GM19468 (cell line): ENCODE data around the gene USP38.
"Not testable (repeated sequence)": the region's sequence is repeated elsewhere in the genome, so short reads cannot be mapped to it uniquely, and the experiment has no call there.

Experiments
- ATAC-seq: cut with Tn5 transposase; IDR thresholded peaks from one replicate; pipeline ENCODE4 v1.9.1; 2021; ENCODE audit warnings: mild to moderate bottlenecking, moderate library complexity, moderate number of reproducible peaks; ENCODE audit not compliant: unreplicated experiment; ENCODE audit errors: extremely low read depth

Gene USP38

DNA sequence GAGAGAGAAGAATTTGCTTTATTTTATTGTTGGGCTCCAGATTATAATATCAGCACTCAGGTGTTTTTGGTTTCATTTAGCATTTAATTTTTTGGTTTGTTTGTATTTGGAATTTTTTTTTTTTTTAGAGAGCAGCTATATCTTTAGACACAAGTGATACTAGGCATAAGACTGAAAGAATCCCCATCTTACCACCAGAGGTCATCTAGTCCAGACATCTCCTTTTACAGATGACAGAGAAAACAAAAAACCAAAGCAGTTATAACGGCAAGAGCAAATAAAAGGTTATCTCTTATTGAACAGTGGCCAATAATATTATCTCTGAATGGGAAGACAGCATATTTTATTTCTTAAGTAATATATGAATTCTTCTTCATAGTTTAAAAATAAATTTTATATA is 22.8 kb downstream of the USP38 start:
- ATAC-seq: no peak

DNA sequence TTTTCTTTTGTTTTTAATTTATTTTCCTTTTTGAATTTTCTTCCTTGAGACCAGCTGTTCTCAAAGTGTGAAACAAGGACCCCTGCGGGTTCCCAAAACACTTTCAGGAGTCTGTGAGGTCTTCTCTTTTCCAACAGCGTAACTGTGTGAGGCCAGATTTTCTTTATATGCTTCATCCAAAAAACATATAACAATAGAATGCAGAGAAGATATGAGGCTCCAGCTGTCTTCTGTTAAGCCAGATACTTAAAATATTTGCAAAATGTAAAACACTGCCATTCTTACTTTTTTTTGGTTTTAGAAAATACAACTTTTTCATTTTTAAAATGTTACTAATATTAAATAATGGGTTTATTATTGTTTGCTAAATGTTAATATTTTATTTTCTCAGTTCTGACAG is 27.8 kb downstream of the USP38 start:
- ATAC-seq: no peak

DNA sequence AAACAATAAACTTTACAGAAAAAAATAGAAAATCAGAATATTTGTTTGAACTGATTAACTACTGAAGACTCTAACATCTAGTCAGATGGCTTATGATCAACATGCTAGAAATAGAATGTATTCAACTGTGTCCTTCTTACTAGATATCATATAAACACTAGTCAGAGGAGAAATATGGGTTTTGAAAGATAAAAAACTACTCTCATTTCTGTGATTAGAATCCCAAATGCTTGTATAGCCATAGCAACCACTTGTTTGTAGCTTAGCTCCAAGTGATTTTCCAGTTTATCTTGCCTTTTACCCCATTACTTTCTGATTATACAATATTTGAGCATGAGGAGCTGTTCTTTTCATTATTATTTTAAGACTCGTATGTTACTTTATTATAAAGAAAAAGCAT is 31.2 kb downstream of the USP38 start:
- ATAC-seq: no peak

DNA sequence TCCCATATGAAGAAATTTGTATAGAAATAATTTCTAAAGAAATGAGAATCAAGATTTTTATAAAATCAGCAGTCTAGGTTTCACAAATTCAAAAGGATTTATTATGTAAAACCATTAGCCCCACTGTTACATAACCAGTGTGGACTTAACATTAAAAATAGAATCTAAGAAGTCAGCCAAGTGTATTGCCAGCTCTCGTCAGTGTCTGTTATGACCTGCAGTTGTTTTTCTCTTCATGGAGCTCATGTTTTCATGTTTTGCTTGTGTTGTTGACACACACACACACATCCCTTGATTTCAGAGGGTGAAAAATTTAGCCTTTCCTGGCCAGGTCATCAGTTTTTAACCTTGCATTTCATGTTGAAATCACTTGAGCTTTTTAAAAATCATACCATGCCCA is 39.5 kb downstream of the USP38 start:
- no peak for ATAC-seq

DNA sequence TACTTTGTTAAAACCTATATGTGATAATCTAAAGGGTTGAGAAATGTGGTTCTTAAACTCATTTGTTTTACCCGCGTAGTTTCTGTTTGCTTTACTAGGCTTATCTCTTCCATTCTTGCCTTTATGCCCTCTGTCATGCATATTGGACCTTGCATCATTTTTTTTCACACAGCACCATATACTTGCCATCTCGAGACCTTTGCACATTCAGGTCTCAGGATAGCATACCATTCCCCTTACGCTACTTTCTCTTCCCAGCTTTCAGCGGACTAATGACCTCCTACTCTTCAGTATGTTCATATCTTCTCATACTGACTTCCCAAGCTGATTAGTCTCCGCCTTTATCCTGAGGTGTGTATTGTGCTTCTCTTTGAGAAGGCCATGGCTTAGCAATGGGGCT is 40.5 kb downstream of the USP38 start:
- ATAC-seq: no peak

DNA sequence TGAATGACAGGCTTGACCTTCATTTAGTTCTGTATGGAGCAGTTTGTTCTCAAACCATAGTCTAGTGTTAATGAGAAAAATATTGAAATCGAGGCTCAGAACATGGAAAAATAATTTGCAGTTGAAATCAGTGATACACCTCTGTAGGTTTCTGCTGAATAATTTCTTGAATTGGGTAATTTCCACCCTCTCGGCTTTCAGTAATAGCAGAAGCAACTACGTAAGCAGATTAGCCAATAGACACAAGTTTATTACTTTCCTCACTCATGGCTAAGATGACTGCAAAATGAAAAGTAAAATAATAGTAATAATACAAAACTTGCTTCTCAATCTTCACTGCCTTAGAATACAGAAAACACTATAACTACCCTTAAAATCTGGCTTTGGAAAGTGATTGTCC is 46.0 kb downstream of the USP38 start:
- ATAC-seq: no peak

DNA sequence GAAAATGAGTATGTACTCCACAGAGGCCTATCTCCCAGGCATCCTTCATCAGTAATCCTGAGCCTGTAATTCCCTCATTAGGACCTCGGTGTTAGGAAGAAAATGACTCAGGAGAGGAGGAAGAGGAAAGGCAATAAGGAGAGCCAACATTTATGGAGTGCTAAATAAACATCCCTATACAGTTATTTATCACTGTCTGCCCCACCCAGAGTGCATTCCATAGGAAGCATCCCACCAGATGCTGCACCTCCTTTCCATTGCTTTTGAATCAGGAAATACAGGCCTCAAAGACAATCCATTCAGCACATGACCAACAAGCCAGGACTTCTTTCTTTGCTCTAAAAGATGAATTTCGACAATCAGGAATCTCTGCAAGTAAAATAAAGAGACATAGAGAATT is 47.6 kb downstream of the USP38 start:
- ATAC-seq: no peak

DNA sequence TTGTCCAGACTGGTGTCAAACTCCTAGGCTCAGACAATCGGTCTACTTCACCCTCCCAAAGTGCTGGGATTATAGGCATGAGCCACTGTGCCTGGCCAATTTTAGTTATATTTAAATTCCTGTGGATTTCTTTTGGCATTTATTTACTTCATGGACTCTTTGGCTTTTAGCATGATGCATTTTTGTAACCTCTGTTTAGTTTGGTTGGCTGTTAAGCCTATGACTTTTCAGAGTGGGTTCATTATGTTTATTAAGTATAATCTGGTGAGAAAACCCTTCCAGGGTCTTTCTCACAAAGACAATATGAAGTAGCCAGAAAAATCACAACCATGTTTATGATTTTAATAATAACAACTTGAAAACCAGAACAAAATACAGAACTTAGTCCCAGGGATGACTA is 49.4 kb downstream of the USP38 start:
- no peak for ATAC-seq

DNA sequence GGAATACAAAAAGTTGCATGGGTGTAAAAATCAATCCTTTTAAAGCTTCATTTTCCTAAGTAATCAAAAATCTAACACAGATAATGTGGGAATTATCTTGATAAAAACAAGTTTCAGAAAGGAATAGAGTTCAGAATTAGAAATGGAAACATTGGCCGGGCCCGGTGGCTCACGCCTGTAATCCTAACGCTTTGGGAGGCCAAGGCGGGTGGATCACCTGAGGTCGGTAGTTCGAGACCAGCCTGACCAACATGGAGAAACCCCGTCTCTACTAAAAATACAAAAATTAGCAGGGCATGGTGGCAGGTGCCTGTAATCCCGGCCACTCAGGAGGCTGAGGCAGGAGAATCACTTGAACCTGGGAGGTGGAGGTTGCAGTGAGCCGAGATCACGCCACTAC is 52.5 kb downstream of the USP38 start:
- not testable (repeated sequence) for ATAC-seq

DNA sequence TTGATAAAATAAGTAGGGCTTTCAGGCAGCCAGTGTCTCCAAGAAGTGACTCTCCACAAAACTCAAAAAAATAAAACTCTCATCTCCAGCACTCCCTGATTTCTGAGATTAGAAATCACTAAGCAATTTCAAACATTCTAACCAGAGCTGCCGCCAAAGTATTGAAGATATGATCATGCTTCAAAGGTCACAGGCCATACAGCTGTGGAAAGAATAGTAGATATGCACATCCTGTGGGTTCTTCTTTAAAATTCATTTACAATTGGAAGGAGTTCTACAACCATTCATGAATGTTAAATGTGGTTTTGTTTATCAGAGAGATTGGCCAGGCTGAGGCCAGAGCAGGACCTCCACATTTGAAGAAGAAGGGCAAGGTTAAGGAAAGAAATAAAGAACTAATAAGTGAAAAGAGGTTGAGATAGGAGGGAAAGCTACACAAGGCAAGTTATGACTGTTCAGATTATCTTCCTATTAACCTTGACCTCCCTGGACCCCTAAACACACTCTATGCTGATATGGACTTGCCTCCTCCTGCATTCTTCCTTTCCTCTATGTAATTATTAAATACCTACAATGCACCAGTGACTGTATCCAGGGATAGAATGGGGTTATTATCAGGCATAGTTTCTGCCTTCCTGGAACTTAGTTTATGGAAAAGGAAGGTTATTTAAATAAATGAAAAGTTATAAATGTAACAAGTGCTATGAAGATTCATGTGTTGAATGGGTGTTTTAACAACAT is 56.4 kb downstream of the USP38 start:
- ATAC-seq: no peak

DNA sequence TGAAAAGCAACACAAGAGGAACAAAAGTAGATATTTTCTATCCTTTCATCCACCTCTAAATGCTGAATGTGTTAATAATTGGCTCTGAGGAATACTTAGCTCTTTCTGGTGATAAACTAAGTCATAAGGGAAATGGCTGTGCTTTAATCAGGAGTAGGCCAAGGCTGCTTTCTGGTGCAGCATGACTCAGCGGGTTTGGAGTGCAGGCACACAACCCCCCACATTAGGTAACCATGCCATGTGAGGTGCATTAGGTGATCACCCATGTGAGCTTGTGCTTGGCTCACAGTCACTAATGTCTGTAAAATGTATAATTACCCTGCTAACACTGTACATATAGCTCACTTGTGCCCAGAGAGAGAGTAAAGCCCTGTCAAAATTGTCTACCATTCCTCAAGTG is 57.2 kb downstream of the USP38 start:
- no peak for ATAC-seq

DNA sequence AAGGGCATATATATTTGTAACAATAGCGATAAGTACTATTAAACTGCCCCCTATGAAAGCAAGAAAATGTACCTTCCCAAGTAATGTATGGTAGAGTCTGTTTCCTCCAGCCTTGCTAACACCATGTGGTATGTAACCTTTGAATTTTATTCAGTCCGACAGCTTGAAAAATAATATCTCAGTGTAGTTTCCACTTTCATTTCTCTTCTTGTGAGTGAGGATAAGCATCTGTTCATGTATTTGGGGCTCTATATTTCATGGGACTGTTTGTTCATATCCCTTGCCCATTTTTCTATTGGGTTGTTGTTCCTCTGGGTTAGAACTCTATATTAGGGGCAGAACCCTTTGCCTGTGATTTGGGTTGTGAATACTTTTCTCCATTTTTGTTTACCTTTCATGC is 58.3 kb downstream of the USP38 start:
- ATAC-seq: no peak

DNA sequence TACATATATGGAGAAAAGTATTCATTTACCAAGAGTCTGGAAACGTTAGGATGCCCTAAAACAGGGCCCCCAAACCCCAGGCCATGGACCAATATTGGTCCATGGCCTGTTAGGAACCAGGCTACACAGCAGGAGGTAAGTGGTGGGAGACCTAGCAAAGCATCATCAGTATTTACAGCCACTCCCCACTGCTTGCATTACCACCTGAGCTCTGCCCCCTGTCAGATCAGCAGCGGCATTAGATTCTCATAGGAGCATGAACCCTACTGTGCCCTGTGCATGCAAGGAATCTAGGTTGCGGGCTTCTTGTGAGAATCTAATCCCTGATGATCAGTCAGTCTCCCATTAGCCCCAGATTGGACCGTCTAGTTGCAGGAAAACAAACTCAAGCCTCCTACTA is 62.3 kb downstream of the USP38 start:
- ATAC-seq: no peak

DNA sequence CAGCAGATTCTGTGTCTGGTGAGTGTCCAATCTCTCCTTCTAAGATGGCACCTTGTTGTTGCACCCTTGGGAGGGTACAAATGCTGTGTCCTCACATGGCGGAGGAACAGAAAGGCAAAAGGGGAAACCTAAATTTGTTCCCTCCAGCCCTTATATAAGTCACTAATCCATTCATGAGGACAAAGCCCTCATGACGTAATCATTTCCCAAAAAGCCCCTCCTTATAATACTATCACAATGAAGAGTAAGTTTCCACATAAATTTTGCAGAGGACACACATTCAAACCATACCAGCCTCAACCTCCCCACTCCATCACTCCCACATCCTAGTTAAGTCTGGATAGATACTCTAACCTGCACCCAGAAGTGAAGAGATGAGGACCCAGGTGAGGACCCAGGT is 63.1 kb downstream of the USP38 start:
- ATAC-seq: no peak

DNA sequence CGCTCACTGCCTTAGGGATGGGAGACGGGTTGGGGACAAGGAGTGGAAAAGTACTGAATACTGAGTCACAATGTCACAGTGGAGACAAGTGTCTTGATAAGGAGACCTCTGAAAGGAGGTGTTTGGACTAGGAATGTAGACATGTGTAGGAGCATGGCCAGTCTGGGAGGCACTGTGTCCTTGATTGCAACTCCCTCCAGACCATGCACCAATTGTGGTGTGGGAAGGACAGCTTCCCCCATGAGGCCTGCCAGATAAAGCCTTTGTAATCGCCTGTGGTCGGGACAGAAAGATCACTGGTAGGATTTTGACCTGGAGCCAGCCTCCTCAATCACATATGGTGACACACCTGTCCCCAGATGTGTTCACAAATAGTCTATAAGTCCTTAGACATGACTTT is 64.1 kb downstream of the USP38 start:
- no peak for ATAC-seq

DNA sequence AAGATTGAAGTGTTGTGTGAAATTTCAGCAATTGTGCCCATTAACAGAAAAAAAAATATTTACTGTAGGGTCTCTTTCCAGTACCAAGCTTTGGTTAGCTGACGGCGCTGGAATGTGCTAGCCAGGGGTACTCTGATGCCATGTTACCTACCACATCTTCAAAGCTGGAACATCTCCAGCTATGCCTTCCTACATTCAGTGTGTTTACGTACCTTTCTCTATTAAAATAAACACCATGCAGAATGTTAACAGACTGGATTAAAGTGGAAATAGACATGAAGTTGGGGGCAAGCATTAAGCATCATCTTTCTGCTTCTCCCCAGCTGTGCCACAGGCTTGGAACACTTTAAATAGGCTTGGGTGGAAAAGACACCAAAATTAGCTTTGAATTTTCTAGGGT is 65.9 kb downstream of the USP38 start:
- ATAC-seq: no peak

DNA sequence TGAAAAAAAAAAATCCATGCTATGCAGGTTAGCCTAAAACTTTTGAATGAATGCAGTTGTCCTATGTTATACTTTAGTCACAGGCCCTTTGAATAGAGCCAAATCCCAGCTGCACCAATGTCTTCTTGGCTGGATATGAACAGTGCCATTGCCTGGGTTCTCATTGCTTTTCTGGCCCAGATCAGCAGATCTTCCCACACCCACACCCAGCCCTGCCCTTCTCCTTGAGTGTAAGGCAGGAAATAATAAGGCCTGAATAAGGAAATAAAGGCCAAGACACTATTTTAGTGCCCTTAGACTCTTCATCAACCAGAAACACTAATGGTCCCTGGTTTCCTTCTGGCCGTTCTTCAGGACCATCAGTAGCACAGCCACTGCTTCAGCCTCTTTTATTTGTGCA is 66.6 kb downstream of the USP38 start:
- no peak for ATAC-seq

DNA sequence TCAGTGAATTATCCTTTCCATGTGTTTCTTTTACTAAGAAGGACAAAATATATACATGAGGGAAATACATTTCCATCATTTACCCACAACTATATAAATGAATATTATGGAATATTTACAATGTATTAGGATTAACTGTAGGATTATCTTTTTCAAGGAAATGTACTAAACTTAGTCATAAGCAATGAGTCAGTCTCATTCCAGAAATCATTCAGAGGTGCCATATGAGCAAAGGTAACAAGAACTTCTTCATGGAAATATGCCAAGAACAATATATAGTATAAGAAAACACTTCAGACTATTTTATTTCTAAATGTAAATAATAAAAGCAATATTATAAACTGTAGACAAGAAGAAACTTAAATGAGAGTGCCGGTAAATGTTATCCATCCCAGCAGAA is 67.1 kb downstream of the USP38 start:
- no peak for ATAC-seq

DNA sequence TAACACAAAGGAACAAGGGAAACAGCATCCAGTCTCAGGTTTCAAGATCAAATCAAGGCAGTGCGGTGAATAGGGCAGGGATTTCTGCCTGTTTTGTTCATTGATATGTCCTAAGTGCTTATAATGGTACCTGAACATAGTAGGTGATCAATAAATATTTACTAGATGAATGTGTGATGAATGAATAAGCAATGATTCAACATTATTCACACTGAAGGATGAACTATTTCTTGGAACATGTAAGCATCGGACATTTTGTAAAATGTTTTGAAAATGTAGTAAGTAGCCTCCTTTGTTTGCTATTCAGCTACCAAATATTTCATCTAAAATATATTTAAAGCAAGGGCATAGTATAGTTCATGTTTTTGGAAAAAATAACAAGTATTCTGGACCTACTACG is 67.8 kb downstream of the USP38 start:
- ATAC-seq: no peak

DNA sequence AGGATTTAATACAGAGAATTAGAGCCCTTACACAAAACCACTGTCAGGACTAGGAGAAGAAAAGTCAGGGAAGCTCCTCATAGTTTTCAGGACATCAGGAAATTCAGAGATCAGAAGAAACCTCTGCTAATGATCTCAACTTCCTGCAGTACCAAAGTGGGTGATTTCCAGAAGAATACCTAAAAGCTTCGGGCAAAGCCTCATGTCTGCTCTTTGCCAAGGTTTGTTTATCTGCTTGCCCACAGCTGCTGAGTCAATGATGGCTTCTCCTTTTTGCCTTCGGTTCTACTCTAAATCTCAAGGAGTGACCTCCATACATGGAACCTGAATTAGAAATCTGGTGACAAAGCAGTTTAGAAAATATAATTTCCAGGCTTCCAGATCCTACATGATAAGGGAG is 68.4 kb downstream of the USP38 start:
- ATAC-seq: no peak

DNA sequence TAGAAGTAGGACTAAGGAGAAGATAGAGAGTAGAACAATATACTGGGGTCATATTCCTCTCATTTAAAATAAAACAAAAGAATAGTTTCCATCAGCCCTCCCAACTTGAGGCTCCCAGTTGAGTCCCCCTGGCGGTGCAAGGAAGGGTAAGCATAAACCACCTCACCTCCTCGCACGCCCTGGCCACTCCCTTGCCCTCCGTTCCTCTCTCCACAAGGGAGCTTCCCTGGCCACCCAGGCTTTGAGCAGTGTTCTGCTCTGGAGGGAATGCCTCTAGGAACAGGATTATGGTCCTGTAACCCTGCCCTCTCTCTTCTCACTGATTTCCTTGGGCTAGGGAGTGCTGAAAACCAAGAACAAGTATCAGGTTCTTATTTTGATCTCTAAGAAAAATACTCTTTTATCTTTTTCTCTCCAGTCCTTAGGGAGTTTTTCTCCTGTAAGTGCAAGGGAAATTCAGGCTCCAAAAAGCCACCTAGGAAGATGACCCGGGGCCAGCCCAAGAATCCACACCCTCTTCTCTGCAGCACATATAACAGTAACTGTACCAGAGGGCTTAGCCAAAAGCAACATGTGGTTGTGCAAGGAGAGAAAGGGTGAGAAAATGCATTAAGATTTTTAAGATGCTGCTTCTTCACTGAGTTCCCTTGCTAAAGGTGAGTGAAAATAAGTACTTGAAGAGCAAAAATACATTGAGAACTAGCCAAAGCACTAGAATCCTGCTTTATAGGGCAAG is 69.9 kb downstream of the USP38 start:
- ATAC-seq: no peak

DNA sequence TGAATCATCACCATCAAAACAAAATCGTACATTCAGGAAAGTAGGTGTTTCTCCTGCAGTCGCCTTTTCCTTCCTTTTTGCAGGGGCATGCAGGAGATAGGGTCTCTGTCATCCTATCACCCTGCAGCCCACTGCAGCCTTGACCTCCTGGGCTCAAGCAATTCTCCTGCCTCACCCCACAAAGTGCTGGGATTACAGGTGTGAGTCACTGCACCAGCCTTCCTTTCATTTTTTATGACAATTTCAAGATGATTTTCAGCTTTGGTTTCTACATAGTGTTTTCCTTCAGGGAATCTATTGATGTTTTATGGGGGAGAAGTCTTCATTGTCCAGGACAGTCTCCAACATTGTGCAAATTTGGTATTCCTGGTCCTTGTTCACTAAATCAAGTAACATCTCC is 71.7 kb downstream of the USP38 start:
- ATAC-seq: no peak
